ENCODE results near the gene SDHA. TPM values are rescaled to one million over a fixed set of nuclear protein-coding genes. Genes with fewer than 3 reads are reported as not detected.

The SDHA gene
- total and polyA plus RNA-seq, 9 of the 15 experiments (the other 6 are each of a cell fraction or from before 2014, with no cell fraction given), result 82.9 to 191 (median 130) TPM

GRCh38 chr5:195401-196160 is 22.5 kb upstream of the SDHA start (continued):
- TF ChIP-seq, protein P1, sequence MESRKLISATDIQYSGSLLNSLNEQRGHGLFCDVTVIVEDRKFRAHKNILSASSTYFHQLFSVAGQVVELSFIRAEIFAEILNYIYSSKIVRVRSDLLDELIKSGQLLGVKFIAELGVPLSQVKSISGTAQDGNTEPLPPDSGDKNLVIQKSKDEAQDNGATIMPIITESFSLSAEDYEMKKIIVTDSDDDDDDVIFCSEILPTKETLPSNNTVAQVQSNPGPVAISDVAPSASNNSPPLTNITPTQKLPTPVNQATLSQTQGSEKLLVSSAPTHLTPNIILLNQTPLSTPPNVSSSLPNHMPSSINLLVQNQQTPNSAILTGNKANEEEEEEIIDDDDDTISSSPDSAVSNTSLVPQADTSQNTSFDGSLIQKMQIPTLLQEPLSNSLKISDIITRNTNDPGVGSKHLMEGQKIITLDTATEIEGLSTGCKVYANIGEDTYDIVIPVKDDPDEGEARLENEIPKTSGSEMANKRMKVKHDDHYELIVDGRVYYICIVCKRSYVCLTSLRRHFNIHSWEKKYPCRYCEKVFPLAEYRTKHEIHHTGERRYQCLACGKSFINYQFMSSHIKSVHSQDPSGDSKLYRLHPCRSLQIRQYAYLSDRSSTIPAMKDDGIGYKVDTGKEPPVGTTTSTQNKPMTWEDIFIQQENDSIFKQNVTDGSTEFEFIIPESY (CRISPR knock-in tag; IDR thresholded peaks at IDR 0.05), result peak; percentile 77
- TF ChIP-seq ZBTB40 (IDR thresholded peaks at IDR 0.05) (no peak), ZBTB40 (CRISPR knock-in tag; IDR thresholded peaks at IDR 0.05) (no peak), ARNT (IDR thresholded peaks at IDR 0.05) (no peak), TAL1 (IDR thresholded peaks at IDR 0.05) (no peak), ZFPM2 (CRISPR knock-in tag; IDR thresholded peaks at IDR 0.05) (no peak)
- TF ChIP-seq, protein P2, sequence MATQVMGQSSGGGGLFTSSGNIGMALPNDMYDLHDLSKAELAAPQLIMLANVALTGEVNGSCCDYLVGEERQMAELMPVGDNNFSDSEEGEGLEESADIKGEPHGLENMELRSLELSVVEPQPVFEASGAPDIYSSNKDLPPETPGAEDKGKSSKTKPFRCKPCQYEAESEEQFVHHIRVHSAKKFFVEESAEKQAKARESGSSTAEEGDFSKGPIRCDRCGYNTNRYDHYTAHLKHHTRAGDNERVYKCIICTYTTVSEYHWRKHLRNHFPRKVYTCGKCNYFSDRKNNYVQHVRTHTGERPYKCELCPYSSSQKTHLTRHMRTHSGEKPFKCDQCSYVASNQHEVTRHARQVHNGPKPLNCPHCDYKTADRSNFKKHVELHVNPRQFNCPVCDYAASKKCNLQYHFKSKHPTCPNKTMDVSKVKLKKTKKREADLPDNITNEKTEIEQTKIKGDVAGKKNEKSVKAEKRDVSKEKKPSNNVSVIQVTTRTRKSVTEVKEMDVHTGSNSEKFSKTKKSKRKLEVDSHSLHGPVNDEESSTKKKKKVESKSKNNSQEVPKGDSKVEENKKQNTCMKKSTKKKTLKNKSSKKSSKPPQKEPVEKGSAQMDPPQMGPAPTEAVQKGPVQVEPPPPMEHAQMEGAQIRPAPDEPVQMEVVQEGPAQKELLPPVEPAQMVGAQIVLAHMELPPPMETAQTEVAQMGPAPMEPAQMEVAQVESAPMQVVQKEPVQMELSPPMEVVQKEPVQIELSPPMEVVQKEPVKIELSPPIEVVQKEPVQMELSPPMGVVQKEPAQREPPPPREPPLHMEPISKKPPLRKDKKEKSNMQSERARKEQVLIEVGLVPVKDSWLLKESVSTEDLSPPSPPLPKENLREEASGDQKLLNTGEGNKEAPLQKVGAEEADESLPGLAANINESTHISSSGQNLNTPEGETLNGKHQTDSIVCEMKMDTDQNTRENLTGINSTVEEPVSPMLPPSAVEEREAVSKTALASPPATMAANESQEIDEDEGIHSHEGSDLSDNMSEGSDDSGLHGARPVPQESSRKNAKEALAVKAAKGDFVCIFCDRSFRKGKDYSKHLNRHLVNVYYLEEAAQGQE (IDR thresholded peaks at IDR 0.05; ENCODE audit: borderline replicate concordance), result peak; percentile 40; the same call in 1 of the 2 replicates
- TF ChIP-seq, protein P2 (CRISPR knock-in tag; IDR thresholded peaks at IDR 0.05; ENCODE audit: low read depth), result no peak

Data from K562 (cell line).